HG03558 (cell line): ENCODE data around the gene AKAP6.

ENCODE experiments used
- ATAC-seq: cut with Tn5 transposase; IDR thresholded peaks from one replicate; pipeline ENCODE4 v1.9.1; 2021; ENCODE audit warnings: moderate number of reproducible peaks; ENCODE audit not compliant: unreplicated experiment; ENCODE audit errors: extremely low read depth

The AKAP6 gene, protein sequence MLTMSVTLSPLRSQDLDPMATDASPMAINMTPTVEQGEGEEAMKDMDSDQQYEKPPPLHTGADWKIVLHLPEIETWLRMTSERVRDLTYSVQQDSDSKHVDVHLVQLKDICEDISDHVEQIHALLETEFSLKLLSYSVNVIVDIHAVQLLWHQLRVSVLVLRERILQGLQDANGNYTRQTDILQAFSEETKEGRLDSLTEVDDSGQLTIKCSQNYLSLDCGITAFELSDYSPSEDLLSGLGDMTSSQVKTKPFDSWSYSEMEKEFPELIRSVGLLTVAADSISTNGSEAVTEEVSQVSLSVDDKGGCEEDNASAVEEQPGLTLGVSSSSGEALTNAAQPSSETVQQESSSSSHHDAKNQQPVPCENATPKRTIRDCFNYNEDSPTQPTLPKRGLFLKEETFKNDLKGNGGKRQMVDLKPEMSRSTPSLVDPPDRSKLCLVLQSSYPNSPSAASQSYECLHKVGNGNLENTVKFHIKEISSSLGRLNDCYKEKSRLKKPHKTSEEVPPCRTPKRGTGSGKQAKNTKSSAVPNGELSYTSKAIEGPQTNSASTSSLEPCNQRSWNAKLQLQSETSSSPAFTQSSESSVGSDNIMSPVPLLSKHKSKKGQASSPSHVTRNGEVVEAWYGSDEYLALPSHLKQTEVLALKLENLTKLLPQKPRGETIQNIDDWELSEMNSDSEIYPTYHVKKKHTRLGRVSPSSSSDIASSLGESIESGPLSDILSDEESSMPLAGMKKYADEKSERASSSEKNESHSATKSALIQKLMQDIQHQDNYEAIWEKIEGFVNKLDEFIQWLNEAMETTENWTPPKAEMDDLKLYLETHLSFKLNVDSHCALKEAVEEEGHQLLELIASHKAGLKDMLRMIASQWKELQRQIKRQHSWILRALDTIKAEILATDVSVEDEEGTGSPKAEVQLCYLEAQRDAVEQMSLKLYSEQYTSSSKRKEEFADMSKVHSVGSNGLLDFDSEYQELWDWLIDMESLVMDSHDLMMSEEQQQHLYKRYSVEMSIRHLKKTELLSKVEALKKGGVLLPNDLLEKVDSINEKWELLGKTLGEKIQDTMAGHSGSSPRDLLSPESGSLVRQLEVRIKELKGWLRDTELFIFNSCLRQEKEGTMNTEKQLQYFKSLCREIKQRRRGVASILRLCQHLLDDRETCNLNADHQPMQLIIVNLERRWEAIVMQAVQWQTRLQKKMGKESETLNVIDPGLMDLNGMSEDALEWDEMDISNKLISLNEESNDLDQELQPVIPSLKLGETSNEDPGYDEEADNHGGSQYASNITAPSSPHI (N-terminal part only)

GRCh38 chr14:32329146-32329545, at the start of gene AKAP6:
Gene AKAP6, plus strand, starts transcription at chr14:32329298. Its CDS starts 104,196 bp downstream, at chr14:32433494.
- ATAC-seq: no peak

DNA sequence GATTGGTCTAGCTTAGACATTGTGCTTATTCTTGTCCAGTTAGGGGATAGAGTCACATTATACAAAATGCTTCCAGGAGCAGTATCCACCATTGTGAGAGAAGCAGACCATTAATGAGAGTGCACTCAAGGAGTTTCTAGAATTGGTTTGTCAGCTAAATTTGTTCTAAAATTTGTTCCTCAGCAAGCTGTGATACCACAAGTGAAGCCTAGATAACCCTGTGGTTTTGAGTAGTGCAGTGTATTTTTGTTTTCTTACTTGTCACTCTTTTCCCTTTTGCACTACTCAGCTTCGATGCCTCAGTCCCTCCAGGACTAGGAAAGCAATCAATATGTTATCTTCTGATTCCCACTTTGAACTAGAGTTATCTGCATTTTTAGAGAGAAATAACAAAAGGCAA, 42.5 kb upstream of the AKAP6 start:
- ATAC-seq: no peak

DNA sequence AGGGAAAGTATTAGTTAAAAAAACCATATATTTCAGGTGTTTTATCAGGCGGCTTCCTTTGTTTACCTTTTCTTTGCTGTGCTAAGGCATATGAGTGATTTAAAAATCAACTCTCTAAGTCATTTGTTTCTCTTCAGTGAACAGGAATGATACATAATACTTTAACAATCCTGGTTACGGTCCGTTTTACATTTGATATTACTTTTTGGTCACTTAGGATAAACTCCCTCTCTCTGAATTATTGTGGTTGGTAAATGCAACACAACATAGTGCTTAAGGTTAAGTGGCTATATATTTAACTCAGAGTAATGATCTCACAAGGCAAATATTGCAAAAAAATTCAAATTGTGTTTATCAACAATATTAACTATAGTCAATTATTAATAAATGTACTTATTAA, 32.7 kb upstream of the AKAP6 start:
- ATAC-seq: no peak

- no peak for ATAC-seq
Observed at GRCh38 chr14:32298346-32298745, 30.8 kb upstream of the AKAP6 start.

GRCh38 chr14:32300136-32300535, 29.0 kb upstream of the AKAP6 start:
- no peak for ATAC-seq

GRCh38 chr14:32303865-32304264, 25.2 kb upstream of the AKAP6 start:
- ATAC-seq: no peak

- ATAC-seq: no peak
Observed at GRCh38 chr14:32304296-32304695, 24.8 kb upstream of the AKAP6 start.

DNA sequence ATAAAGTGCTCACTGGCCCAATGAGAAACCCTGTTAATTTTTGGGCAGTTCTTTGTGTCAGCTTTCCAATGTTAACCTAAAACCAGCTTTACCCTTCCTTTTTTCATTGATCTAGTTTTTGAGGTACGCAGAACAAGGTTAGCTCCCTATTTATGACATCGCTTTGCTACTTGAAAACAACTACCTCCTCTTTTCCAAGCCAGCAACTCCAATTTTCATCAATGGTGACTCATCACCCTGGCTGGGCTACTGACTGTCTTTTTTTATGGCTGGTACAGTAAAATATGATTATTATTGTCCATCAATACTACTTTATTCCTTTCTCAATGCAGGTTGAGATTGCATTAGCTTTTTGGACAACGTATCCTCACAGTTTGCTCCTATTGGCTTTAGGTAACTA, 22.5 kb upstream of the AKAP6 start:
- ATAC-seq: no peak

- ATAC-seq: no peak
Observed at GRCh38 chr14:32307881-32308582, 21.1 kb upstream of the AKAP6 start.

- no peak for ATAC-seq
Observed at GRCh38 chr14:32310876-32311275, 18.2 kb upstream of the AKAP6 start.

- ATAC-seq: no peak
Observed at GRCh38 chr14:32311294-32312009, 17.6 kb upstream of the AKAP6 start.

DNA sequence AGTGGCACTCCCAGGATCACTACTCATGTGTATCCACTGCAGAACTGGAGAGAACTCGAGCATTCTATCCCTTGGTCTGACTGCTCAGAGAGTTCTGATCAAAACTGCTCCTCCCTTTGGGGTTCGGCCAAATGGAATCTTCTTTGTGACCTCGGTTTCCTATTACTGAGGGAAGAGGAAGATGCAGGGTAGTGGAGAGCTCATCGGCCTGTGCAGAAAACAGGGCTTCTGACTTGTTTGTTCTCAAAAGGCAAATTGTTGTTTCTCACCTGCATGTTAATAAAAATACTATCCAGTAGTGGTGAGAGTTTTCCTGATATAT, 17.1 kb upstream of the AKAP6 start:
- no peak for ATAC-seq

GRCh38 chr14:32313844-32314376, 15.2 kb upstream of the AKAP6 start:
- ATAC-seq: no peak

- ATAC-seq: no peak
Observed at GRCh38 chr14:32318087-32318795, 10.9 kb upstream of the AKAP6 start.

DNA sequence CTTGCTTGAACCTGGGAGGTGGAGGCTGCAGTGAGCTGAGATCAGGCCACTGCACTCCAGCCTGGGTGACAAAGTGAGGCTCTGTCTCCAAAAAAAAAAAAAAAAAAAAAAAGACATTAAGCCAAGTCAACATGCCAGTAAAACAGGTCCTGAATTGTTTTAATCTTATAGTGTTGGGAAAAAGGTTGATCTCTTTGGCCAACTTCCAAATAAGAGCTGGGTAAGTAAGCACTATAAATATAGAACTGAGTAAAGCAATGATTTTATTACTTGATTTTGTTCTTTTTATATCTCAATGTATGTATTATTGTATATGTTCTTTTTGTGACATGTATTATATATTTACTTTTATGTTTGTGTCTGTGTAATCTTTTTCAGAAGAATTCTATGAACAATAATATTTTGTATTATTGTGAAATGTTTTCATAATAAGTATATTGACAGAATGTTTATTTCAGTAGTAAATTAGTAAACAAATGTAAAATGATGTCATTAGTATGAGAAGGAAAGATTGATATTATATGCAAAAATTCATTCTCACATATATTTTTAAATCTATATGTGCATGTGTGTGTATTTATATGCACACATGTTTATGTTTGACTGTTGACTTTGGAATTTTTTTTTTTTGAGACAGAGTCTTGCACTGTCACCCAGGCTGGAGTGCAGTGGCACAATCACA, 9.6 kb upstream of the AKAP6 start:
- ATAC-seq: no peak

DNA sequence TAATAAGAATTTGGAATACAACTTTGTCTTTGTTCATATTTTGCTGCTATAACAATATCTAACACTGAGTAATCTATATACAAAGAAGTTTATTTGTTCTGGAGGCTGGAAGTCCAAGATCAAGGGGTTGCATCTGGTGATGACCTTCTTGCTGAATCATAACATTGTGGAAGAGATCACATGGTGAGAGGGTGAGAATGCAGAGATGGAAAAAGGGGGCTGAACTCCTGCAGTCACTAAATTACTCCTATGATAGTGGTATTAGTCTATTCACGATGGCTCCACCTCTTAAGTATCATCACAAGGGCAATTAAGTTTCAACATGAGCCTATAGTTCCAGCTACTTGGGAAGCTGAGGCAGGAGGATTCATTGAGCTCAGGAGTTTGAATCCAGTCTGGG, 4.5 kb upstream of the AKAP6 start:
- no peak for ATAC-seq

DNA sequence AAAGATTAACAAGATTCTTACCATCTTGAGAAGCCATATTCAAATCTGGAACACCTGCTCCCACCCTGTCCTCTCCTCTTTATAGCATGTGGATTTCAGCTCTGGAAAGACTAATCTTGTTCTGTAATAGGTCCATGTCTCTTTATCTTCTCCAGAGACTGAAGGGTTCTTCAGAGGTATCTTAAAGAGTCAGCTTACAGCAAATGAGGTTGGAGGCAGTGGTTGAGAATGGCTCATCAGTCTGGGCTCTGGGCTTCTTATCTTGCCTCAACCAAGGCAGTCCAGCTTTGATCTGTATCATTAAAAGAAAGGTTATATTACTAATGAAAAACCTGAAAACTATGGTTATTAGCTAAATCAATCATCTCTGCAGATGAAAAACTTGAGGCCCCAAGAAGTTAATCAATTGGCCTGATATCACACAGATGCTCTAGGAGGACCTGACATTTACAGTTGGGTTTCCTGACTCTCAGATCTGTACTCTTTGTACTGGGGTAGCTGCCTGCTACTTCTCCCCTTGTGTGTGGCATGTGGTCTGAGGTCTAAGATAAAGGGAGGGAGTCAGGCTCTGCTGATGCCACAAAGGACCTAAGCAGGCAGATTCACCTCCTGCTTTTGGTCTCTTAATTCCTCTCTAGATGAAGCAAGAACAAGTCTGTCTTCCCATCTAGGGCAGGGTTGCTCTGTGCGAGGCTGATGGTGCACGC, 1.7 kb upstream of the AKAP6 start:
- ATAC-seq: no peak
